Endometrial microvascular endothelial cells (primary cell): ENCODE measurements around the gene TESMIN. TPM values are rescaled to one million over a fixed set of nuclear protein-coding genes. Genes with fewer than 3 reads are reported as not detected.

Source experiments
- in situ Hi-C: cut with HindIII; loops from 2 replicates; pipeline ENCODE4 v1.10.0; 2017; ENCODE audit warnings: low sequenced_read_pairs, low pct_unique_long_range_greater_than_20kb; ENCODE audit errors: inconsistent ontology term
- total RNA-seq: library from RNA; depleted of rRNA; stranded (reverse); fragments of >200 nt; gene quantifications from one replicate; pipeline ENCODE4 v1.2.3, GENCODE V29; 2015; ENCODE audit errors: inconsistent ontology term

The TESMIN gene
- total RNA-seq, 1 donor from 2014 or later: 0.93 TPM

GRCh38 chr11:68763926-68764657, 12.8 kb upstream of the TESMIN start:
- in situ Hi-C loops: no loop called here

- in situ Hi-C loops: no loop called here
Measured at GRCh38 chr11:68763181-68763721, 11.9 kb upstream of the TESMIN start.

GRCh38 chr11:68762481-68762880, 11.2 kb upstream of the TESMIN start:
- in situ Hi-C loops: no loop called here

- in situ Hi-C loops: no loop called here
Measured at GRCh38 chr11:68761801-68762200, 10.5 kb upstream of the TESMIN start.

GRCh38 chr11:68759991-68760390, 8.7 kb upstream of the TESMIN start:
- in situ Hi-C loops: no loop called here

- in situ Hi-C loops: no loop called here
Measured at GRCh38 chr11:68757711-68758110, 6.4 kb upstream of the TESMIN start.

GRCh38 chr11:68756171-68756766, 4.9 kb upstream of the TESMIN start:
- in situ Hi-C loops: no loop called here

GRCh38 chr11:68753300-68753699, 2.0 kb upstream of the TESMIN start:
- in situ Hi-C loops: no loop called here

- in situ Hi-C loops: no loop called here
Measured at GRCh38 chr11:68751004-68751325, 355 bp downstream of the TESMIN start.

GRCh38 chr11:68750195-68751003, 921 bp downstream of the TESMIN start:
- in situ Hi-C loops: no loop called here

- in situ Hi-C loops: no loop called here
Measured at GRCh38 chr11:68749229-68750123, 1.8 kb downstream of the TESMIN start.

- in situ Hi-C loops: no loop called here
Measured at GRCh38 chr11:68748061-68748460, 3.3 kb downstream of the TESMIN start.

GRCh38 chr11:68743539-68743938, 7.8 kb downstream of the TESMIN start:
- in situ Hi-C loops: no loop called here

- in situ Hi-C loops: no loop called here
Measured at GRCh38 chr11:68741463-68741862, 9.9 kb downstream of the TESMIN start.

GRCh38 chr11:68735646-68736045, 15.7 kb downstream of the TESMIN start:
- in situ Hi-C loops: no loop called here

GRCh38 chr11:68735125-68735524, 16.2 kb downstream of the TESMIN start:
- in situ Hi-C loops: no loop called here

- in situ Hi-C loops: no loop called here
Measured at GRCh38 chr11:68734111-68734510, 17.2 kb downstream of the TESMIN start.

- in situ Hi-C loops: no loop called here
Measured at GRCh38 chr11:68727783-68728182, 23.5 kb downstream of the TESMIN start.

GRCh38 chr11:68724293-68724692, 27.0 kb downstream of the TESMIN start:
- in situ Hi-C loops: no loop called here
